Skin epidermis (tissue), 12 donors: Measurements from ENCODE around the gene BANP.
"Not testable (repeated sequence)": the region's sequence is repeated elsewhere in the genome, so short reads cannot be mapped to it uniquely, and the experiment has no call there.

ENCODE experiments used
- H3K27ac ChIP-seq, 21 experiments: fragments of 200-600 bp; sonication (generic) in 11 of 21; one replicate each; pipeline ENCODE4 v1.5.0; 2020; ENCODE audit warnings: mild to moderate bottlenecking in 3 of 21, inconsistent platforms in 2 of 21, moderate library complexity in 2 of 21
- H3K4me3 ChIP-seq, 7 experiments: fragments of 200-600 bp; sonication (generic) in 2 of 7; one replicate each; pipeline ENCODE4 v1.5.0; 2020; ENCODE audit warnings: inconsistent platforms in 2 of 7, mild to moderate bottlenecking in 2 of 7, moderate library complexity in 1 of 7

BANP gene

DNA sequence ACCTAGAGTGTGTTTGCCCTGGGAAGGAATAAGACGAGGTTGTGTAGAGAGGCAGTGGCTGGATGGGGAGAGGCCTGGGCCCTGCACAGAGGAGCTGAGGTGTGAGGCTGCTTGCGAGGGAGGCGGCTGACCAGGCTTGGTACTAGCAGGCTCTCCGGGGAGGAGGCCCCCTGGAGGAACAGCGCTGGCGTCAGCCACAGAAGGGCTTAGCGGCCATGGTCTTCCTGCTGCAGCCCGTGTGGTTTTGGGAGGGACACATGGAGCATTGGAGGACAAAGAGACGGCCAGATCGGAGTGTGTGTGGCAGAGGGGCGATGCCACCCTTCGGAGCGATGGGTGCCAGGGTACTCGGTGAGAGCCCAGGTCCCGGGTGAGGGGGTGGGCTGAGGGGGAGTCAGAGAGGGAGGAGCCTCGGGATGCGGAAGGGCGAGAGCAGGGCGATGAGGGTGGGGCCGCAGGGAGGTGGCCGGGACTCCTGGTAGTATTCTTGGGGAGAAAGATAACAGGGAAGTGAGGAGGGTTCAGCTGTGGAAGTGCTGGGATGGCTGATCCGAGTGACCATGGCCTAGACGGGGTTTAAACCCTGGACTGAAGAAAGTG, 8.3 kb downstream of the BANP start:
- Histone ChIP-seq H3K27ac (peak overlapping the region in 18 of 21 experiments; percentile 18 to 64 (median 38)), H3K4me3 (peak overlapping the region in 2 of 7 experiments; percentile 5)

DNA sequence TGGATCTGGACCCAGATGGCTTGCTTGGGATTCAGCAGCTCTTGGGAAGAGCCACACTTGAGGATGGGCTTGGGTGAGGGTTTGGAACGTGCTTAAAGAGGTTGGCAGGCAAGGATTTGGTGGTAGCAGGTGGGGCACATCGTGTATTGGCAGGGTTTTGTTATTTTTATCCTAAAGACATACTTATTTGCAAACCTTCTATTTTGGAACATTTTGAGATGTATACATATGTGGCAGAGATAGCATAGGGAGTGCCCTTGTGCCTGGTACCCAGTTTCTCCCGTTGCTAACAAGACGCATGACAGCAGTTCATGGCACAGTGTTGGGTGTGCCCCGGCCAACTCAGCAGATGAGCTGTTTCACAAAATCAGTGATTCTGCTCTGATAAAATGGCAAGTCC, 9.1 kb downstream of the BANP start:
- Histone ChIP-seq H3K4me3 (no peak overlapping the region), H3K27ac (peak overlapping the region in 10 of 21 experiments; percentile 18 to 64 (median 47))

DNA sequence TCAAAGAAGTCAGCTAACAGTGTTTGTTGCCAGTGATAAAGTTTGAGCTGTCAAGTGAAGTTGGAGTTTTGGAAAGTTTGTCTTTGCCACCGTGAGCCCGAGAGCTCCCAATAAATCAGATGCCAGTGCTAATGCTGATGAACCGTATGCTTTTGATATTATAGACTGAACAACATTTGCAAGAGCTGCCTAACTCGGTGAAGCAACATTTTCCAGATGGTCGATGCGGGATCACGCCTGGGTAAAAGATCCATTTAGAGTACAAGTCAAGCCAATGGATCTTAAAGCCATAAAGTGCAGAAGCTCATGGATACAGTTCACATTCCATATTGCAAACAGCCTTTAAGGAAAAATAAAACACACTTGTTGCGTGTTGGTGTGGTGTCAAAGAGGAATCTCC, 9.6 kb downstream of the BANP start:
- no peak overlapping the region for H3K4me3 ChIP-seq
- H3K27ac ChIP-seq, result peak overlapping the region in 2 of 21 experiments; percentile 60 to 64

DNA sequence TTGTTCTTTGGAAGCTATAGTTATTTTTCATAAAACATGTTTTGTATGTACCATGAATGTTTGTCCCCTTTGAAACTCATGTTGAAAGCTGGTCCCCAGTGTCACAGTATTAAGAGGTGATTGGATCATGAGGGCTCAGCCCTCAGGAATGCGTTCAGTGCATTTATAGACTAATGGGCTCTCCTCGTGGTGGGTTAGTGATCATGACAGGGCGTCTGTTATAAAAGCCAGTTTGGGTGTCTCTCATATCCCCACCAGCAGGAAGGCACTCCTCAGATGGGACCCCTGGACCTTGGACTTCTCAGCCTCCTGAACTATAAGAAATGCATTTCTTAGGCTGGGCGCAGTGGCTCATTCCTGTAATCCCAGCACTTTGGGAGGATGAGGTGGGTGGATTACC, 10.4 kb downstream of the BANP start:
- Histone ChIP-seq H3K27ac (no peak overlapping the region), H3K4me3 (no peak overlapping the region)

DNA sequence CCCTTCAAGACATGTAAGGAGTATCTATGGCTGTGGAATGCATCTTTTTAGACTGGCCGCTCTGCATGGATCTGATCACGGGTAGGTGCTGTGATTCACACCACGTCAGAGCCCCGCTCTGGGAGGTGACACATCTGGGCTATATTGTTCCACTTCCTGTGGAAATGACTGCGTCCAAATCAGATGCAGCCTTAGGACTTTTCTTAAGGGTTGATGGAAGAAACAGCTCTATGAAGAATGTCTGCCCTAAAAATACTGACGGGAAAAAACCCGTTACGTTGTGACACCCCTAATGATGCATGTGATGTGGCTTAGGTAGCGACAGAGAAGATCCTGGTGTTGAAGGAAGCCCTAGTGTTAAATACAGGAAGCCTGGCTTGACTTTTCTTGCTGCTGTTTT, 12.2 kb downstream of the BANP start:
- H3K4me3 ChIP-seq, result no peak overlapping the region
- H3K27ac ChIP-seq, result peak overlapping the region in 20 of 21 experiments; percentile 20 to 90 (median 80)

- Histone ChIP-seq H3K27ac (peak overlapping the region in 19 of 21 experiments; percentile 19 to 90 (median 81)), H3K4me3 (no peak overlapping the region)
Measured at GRCh38 chr16:87964049-87964659, 12.9 kb downstream of the BANP start.

- H3K4me3 ChIP-seq, result no peak overlapping the region
- H3K27ac ChIP-seq, result peak overlapping the region in 19 of 21 experiments; percentile 9 to 90 (median 81)
Measured at GRCh38 chr16:87965417-87965816, 14.2 kb downstream of the BANP start.

DNA sequence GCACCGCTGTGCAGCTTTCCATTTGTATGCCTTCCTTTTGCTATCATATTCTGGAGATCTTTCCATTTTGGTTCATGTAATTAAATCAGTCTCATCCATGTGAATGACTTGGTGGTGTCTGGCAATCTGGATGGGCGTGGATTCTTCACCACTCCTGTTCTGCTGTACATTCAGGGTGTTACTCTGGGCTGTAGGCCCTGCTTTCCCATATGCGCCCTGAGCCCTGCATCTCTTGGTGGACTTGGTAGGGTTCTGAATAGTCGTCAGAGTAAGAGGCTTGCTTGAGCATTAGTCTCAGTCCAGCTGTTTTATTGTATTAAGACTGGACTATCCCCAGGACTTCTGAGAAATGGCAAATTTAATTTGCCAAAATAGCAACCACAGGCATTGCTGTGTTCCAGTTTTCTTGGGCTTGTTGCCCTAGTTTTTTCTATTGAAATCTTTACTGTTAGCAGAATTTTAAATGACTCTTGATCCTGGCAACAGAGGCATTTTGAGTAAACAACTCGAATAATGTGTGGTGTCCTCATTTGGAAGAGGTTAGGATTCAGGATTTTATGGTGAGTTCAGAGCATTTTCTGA, 14.9 kb downstream of the BANP start:
- H3K27ac ChIP-seq, result peak overlapping the region in 20 of 21 experiments; percentile 67 to 90 (median 82)
- H3K4me3 ChIP-seq, result no peak overlapping the region

GRCh38 chr16:87966685-87967185, 15.5 kb downstream of the BANP start:
- Histone ChIP-seq H3K27ac (peak overlapping the region in 20 of 21 experiments; percentile 67 to 90 (median 82)), H3K4me3 (no peak overlapping the region)

GRCh38 chr16:87968541-87968940, 17.3 kb downstream of the BANP start:
- Histone ChIP-seq H3K4me3 (no peak overlapping the region), H3K27ac (no peak overlapping the region)

DNA sequence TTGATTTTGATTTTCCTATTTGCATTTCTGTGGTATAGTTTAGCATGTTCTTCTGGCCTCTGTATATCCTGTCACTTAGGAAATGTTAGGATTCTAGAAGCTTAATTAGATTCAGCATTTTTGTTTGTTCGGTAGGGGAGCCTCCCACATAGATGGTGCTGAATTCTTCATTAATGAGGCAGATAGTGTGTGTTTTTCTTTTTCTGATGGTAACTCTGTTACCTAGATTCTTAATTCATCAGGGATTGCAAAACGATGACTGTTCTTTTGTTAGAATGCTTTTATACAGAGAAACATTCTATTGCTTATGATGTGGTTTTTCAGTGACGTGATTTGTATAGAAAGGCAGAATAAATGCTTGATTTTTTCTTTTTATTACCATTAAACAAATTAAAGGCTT, 19.0 kb downstream of the BANP start:
- no peak overlapping the region for H3K4me3 ChIP-seq
- H3K27ac ChIP-seq, result peak overlapping the region in 1 of 21 experiments; percentile 10

- Histone ChIP-seq H3K4me3 (no peak overlapping the region), H3K27ac (no peak overlapping the region)
Measured at GRCh38 chr16:87971933-87972332, 20.7 kb downstream of the BANP start.

DNA sequence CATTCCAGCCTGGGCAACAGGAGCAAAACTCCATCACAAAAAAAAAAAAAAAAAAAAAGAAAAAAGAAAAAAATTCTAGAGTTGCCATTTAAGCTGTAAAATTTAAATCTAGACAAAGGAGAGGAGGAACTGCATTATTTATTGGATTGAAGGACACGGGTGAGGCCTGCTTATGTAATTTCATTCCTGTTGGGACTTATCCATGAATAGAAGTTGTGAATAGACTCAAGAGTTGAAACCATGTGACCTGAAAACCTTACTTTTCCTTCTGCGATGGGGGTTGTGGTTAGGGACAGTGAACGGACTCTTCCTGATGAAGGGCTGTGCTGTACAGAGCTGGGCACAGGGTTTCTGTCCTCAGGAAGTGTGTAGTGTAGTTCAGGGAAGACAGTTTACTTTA, 22.5 kb downstream of the BANP start:
- H3K4me3 ChIP-seq, result no peak overlapping the region

GRCh38 chr16:87974178-87974577, 22.9 kb downstream of the BANP start:
- no peak overlapping the region for H3K27ac ChIP-seq

More for the DNA sequence above, 22.5 kb downstream of the BANP start:
- H3K27ac ChIP-seq, result no peak overlapping the region

DNA sequence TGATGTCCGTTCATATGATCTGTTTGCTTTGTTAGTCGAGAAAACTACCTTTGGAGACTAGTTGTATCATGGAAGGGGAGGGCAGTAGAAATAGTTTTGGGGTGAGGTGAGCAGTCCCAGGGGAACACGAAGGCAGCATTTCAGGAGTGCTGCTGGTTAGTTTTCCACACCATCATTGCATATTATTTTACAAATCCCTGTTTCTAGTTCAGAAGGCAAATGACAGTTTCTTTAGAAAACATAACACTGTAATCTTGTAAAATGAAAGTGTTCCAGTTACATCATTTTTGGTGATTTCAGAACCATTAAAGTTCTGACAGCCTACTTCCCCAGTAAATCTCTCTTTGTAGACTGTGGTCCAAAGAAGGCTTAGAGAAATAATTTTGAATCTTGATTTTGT, 25.4 kb downstream of the BANP start:
- Histone ChIP-seq H3K27ac (no peak overlapping the region), H3K4me3 (no peak overlapping the region)

More at GRCh38 chr16:87974178-87974577, 22.9 kb downstream of the BANP start:
- H3K4me3 ChIP-seq, result no peak overlapping the region

DNA sequence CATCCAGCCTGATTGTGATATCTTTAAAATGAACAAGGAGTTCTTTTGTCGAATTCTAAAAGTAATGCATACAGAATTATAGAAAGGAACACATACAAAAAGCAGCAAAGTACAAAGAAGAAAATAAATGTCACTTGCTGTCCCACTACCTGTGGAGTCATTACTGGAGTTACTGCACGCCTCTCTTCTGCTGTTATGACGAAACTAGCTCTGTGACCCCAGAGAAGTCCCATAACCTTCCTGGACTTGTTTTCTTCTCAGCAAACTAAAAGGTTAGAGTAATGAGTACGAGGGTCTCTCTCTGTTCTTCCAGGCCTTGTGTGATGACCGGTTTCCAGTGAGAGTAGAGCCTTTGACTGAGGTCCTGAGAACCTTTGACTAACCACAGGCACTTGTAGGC, 26.9 kb downstream of the BANP start:
- H3K27ac ChIP-seq, result no peak overlapping the region
- no peak overlapping the region for H3K4me3 ChIP-seq

DNA sequence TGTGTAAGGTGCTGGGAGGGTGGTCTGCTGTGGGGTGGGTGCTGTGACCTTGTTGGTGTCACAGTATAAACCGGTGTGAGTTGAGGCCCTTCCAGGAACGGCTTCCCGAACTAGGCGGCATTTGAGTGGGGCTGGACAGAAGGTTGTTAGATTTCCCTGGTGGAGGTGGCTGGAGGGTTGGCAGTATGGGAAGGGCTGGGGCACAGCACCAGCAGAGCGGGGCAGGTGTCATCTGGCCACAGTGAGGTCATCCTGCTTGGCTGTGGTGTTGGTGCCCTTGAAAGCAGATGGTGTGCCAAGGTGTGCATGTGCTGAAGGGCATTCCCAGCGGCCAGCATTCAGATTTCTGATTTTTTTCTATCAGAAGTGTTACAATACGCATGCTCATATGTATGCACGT, 28.1 kb downstream of the BANP start:
- peak overlapping the region in 2 of 21 experiments; percentile 35 to 63 for H3K27ac ChIP-seq
- H3K4me3 ChIP-seq, result no peak overlapping the region

- peak overlapping the region in 2 of 21 experiments; percentile 35 to 63 for H3K27ac ChIP-seq
- H3K4me3 ChIP-seq, result not testable (repeated sequence)
Measured at GRCh38 chr16:87979911-87980630, 28.8 kb downstream of the BANP start.

DNA sequence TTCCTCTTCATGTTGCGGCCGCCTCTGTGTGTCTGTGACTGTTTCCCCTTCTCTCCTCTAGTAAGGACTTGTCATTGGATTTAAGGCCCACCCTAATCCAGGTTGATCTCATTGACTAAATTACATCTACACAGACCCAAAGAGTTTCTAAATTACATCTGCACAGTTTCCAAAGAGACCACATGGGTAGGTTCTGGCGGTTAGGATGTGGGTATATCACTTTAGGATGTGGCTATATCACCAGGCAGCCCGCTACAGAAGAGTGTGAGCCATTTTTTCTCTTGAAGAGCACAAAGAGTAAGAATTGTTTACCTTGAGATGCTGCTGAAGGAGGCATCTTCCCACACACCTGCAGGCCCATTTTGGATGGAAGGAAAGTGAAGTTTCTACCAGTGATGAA, 30.1 kb downstream of the BANP start:
- not testable (repeated sequence) for H3K4me3 ChIP-seq
- peak overlapping the region in 1 of 21 experiments; percentile 63 for H3K27ac ChIP-seq

- Histone ChIP-seq H3K27ac (peak overlapping the region in 2 of 21 experiments; percentile 12 to 63), H3K4me3 (no peak overlapping the region)
Measured at GRCh38 chr16:87982581-87983041, 31.4 kb downstream of the BANP start.
